IMR-90 (cell line): ENCODE measurements around the gene SLC2A14. TPM values are rescaled to one million over a fixed set of nuclear protein-coding genes. Genes with fewer than 3 reads are reported as not detected.
"Not testable (repeated sequence)": the region's sequence is repeated elsewhere in the genome, so short reads cannot be mapped to it uniquely, and the experiment has no call there.

ENCODE experiments used
- ATAC-seq: fragments of 200-7000 bp; cut with Tn5 transposase; 2 replicates; pipeline ENCODE4 v1.9.1; 2020; ENCODE audit warnings: low read depth, mild to moderate bottlenecking, moderate library complexity
- BruUV-seq: library from RNA; stranded (reverse); fragments of 400-500 nt; replicated peaks from 2 replicates; lab custom pipeline; 2021; lab: Mats Ljungman, UMichigan
- CTCF ChIA-PET: fragments of 300-600 bp; formaldehyde crosslinking; extraction: SDS; loops from one replicate; lab custom pipeline; 2021; ENCODE audit warnings: antibody characterized with exemption; lab: Yijun Ruan, JAX
- POLR2A ChIA-PET: fragments of 300-600 bp; sonication (Branson Sonifier 250); formaldehyde crosslinking; loops from one replicate; lab custom pipeline; 2022; ENCODE audit warnings: antibody characterized with exemption; ENCODE audit not compliant: unreplicated experiment; lab: Charles Lee
- DNase-seq: peaks from one replicate; pipeline ENCODE4 v3.0.0; 2013
- H2AFZ ChIP-seq: replicated peaks from 2 replicates; pipeline ENCODE3; 2013; ENCODE audit warnings: low read length, mild to moderate bottlenecking; ENCODE audit not compliant: poor library complexity
- H2AK5ac ChIP-seq: 2 replicates; pipeline ENCODE4 v1.6.1; 2013; ENCODE audit warnings: low read depth, low read length, inconsistent platforms
- H2AK9ac ChIP-seq: replicated peaks from 2 replicates; pipeline ENCODE3; 2013; ENCODE audit warnings: mild to moderate bottlenecking, low read depth, low read length, moderate library complexity; ENCODE audit not compliant: poor library complexity
- H2BK120ac ChIP-seq: 2 replicates; pipeline ENCODE4 v1.6.1; 2013; ENCODE audit warnings: low read depth, low read length, inconsistent platforms
- H2BK15ac ChIP-seq: 3 replicates; pipeline ENCODE4 v1.6.1; 2013; ENCODE audit warnings: low read depth, low read length, inconsistent platforms
- H2BK20ac ChIP-seq: 2 replicates; pipeline ENCODE4 v1.6.1; 2013; ENCODE audit warnings: low read depth, mild to moderate bottlenecking, inconsistent platforms, low read length, moderate library complexity
- H2BK5ac ChIP-seq: 2 replicates; pipeline ENCODE4 v1.6.1; 2013; ENCODE audit warnings: mild to moderate bottlenecking, low read depth, low read length, inconsistent platforms; ENCODE audit not compliant: poor library complexity, severe bottlenecking
- H3K14ac ChIP-seq: replicated peaks from 2 replicates; pipeline ENCODE4 v1.6.1; 2013; ENCODE audit warnings: low read depth, low read length, inconsistent platforms
- H3K18ac ChIP-seq: 2 replicates; pipeline ENCODE4 v1.6.1; 2013; ENCODE audit warnings: low read depth, low read length, control low read depth
- H3K23ac ChIP-seq: 2 replicates; pipeline ENCODE4 v1.6.1; 2013; ENCODE audit warnings: low read depth, low read length, inconsistent platforms
- H3K27ac ChIP-seq: 2 replicates; pipeline ENCODE4 v1.5.1; 2013; ENCODE audit warnings: mild to moderate bottlenecking, control low read depth, low read length; ENCODE audit not compliant: insufficient read depth
- H3K27me3 ChIP-seq: 2 replicates; pipeline ENCODE4 v1.6.1; 2013; ENCODE audit warnings: low read length; ENCODE audit not compliant: control insufficient read depth, insufficient read depth
- H3K36me3 ChIP-seq: 2 replicates; pipeline ENCODE4 v1.6.1; 2013; ENCODE audit warnings: low read length, mixed read lengths; ENCODE audit not compliant: control insufficient read depth, insufficient read depth
- H3K4ac ChIP-seq: 2 replicates; pipeline ENCODE4 v1.6.1; 2013; ENCODE audit warnings: low read depth, low read length, inconsistent platforms
- H3K4me1 ChIP-seq: 2 replicates; pipeline ENCODE4 v1.6.1; 2013; ENCODE audit warnings: low read length, mixed read lengths; ENCODE audit not compliant: control insufficient read depth, insufficient read depth
- H3K4me2 ChIP-seq: 2 replicates; pipeline ENCODE4 v1.6.1; 2013; ENCODE audit warnings: low read depth, mild to moderate bottlenecking, control low read depth, low read length, moderate library complexity
- H3K4me3 ChIP-seq: 2 replicates; pipeline ENCODE4 v1.5.1; 2013; ENCODE audit warnings: low read depth, mild to moderate bottlenecking, control low read depth, low read length, moderate library complexity; ENCODE audit not compliant: insufficient read depth
- H3K56ac ChIP-seq: 2 replicates; pipeline ENCODE4 v1.6.1; 2013; ENCODE audit warnings: low read length, inconsistent platforms; ENCODE audit not compliant: insufficient read depth; ENCODE audit errors: extremely low read depth
- H3K79me1 ChIP-seq, 2 experiments: 2 replicates each; pipeline ENCODE4 v1.6.1; 2013; ENCODE audit warnings: low read length in 2 of 2, inconsistent platforms in 1 of 2, low read depth in 1 of 2
- H3K9ac ChIP-seq: 2 replicates; pipeline ENCODE4 v1.6.1; 2013; ENCODE audit warnings: low read depth, low read length, control low read depth
- H3K9me1 ChIP-seq: 2 replicates; pipeline ENCODE4 v1.6.1; 2013; ENCODE audit warnings: low read length, inconsistent platforms; ENCODE audit not compliant: insufficient read depth
- H3K9me3 ChIP-seq: 2 replicates; pipeline ENCODE4 v1.6.1; 2013; ENCODE audit warnings: low read length; ENCODE audit not compliant: control insufficient read depth, insufficient read depth
- H4K20me1 ChIP-seq: 2 replicates; pipeline ENCODE4 v1.6.1; 2013; ENCODE audit warnings: low read length, inconsistent platforms; ENCODE audit not compliant: insufficient read depth
- H4K5ac ChIP-seq: 2 replicates; pipeline ENCODE4 v1.6.1; 2013; ENCODE audit warnings: mild to moderate bottlenecking, low read depth, low read length, control low read depth
- H4K8ac ChIP-seq, 2 experiments: 2 replicates each; pipeline ENCODE4 v1.6.1; 2013; ENCODE audit warnings: low read depth in 2 of 2, low read length in 2 of 2, control low read depth in 1 of 2, inconsistent platforms in 1 of 2
- H4K91ac ChIP-seq: 2 replicates; pipeline ENCODE4 v1.6.1; 2013; ENCODE audit warnings: low read depth, low read length, inconsistent platforms; ENCODE audit not compliant: insufficient read depth
- WGBS, 2 experiments: methylation state at CpG; one replicate each; pipeline versions ENCODE4 v1.1.5 to v1.1.7; 2013; ENCODE audit warnings: missing lambda C conversion rate in 2 of 2; ENCODE audit not compliant: insufficient read length in 1 of 2; ENCODE audit errors: extremely low coverage in 2 of 2; 5-methylcytosine and 5-hydroxymethylcytosine counted together
- dilution Hi-C: fragments of 300-500 bp; cut with HindIII; formaldehyde crosslinking; loops from one replicate; pipeline ENCODE4 v1.14.3; 2018; ENCODE audit warnings: low sequenced_read_pairs; ENCODE audit not compliant: unreplicated experiment
- in situ Hi-C: fragments of 300-500 bp; cut with MboI; formaldehyde crosslinking; loops from 3 replicates; pipeline ENCODE4 v1.14.3; 2019; ENCODE audit warnings: low sequenced_read_pairs, inconsistent platforms, mixed read lengths
- intact Hi-C: fragments of 100-400 bp; cut with micrococcal nuclease; formaldehyde crosslinking; loops from 2 replicates; pipeline ENCODE4 v1.10.0; 2022
- polyA plus RNA-seq, 3 experiments: library from polyadenylated mRNA; depleted of rRNA; stranded (reverse); fragments of >200 nt; gene quantifications; 2 replicates each; pipeline ENCODE4 v1.2.3, GENCODE V29; 2012; ENCODE audit warnings: low replicate concordance in 1 of 3
- total RNA-seq: library from RNA; depleted of rRNA; stranded (reverse); fragments of >200 nt; gene quantifications from 2 replicates; pipeline ENCODE4 v1.2.3, GENCODE V29; 2012

The SLC2A14 gene
- total and polyA plus RNA-seq, 2 of the 4 experiments (the other 2 are of a cell fraction) = 0.05 TPM; not detected in 1

DNA sequence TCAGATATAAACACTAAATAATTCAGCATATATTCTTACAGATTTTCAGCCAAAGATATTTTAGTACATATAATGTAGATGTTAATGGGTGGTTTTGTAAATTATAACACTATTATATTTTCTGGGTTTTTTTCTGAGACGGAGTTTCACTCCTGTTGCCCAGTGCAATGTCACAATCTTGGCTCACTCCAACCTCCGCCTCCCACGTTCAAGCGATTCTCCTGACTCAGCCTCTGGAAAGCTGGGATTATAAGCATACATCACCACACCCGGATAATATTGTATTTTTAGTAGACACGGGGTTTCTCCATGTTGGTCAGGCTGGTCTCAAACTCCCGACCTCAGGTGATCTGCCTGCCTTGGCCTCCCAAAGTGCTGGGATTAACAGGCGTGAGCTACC is 29.7 kb upstream of the SLC2A14 start:
- 92% methylated on average over 2 of the region's 8 CpGs; no CpG with 5 or more reads in 1 of the 2 experiments for WGBS, 2 experiments
- H2BK120ac ChIP-seq, H3K4me1 ChIP-seq, H3K4me3 ChIP-seq, H3K9me3 ChIP-seq, H3K56ac ChIP-seq, intact Hi-C loops, BruUV-seq, H2BK5ac ChIP-seq, ATAC-seq, H3K79me1 ChIP-seq, H2BK20ac ChIP-seq, H3K27me3 ChIP-seq, H4K91ac ChIP-seq, H3K4me2 ChIP-seq, H3K9me1 ChIP-seq, H3K23ac ChIP-seq, in situ Hi-C loops, H2AK9ac ChIP-seq, H2BK15ac ChIP-seq, H3K18ac ChIP-seq, H3K27ac ChIP-seq, H2AK5ac ChIP-seq, DNase-seq, H3K4ac ChIP-seq, H3K9ac ChIP-seq, H4K20me1 ChIP-seq, dilution Hi-C loops, H4K8ac ChIP-seq, POLR2A ChIA-PET, H4K5ac ChIP-seq, H2AFZ ChIP-seq, H3K36me3 ChIP-seq, H3K14ac ChIP-seq: not testable (repeated sequence)
- CTCF ChIA-PET = interaction anchor here (0.6 kb wide), 1 partner anchor 32 kb away, joined by 4 read pairs; no protein-coding TSS in a partner anchor
